MCF 10A (cell line): ENCODE measurements around the gene THBD. TPM values are rescaled to one million over a fixed set of nuclear protein-coding genes. Genes with fewer than 3 reads are reported as not detected.

Source experiments
- BruUV-seq: library from RNA; stranded (reverse); fragments of 400-500 nt; replicated peaks from 2 replicates; lab custom pipeline; 2021; lab: Mats Ljungman, UMichigan
- CTCF ChIA-PET: fragments of 300-600 bp; sonication (Branson Sonifier 250); formaldehyde crosslinking; extraction: SDS; loops from one replicate; lab custom pipeline; 2021; ENCODE audit warnings: antibody characterized with exemption, inconsistent platforms; lab: Yijun Ruan, JAX
- POLR2A ChIA-PET: fragments of 300-600, 350-650 bp; sonication (Branson Sonifier 250); formaldehyde crosslinking; extraction: SDS; loops from one replicate; lab custom pipeline; 2020; ENCODE audit warnings: antibody characterized with exemption, inconsistent platforms; lab: Yijun Ruan, JAX
- DNase-seq: peaks from one replicate; pipeline ENCODE4 v3.0.0-alpha.2; 2018; ENCODE audit not compliant: unreplicated experiment
- H3K27ac Mint-ChIP-seq: one replicate; pipeline ENCODE4 v1.8.0; 2022; ENCODE audit warnings: mild to moderate bottlenecking, low read depth, mixed read lengths; ENCODE audit not compliant: unreplicated experiment
- H3K27me3 Mint-ChIP-seq: one replicate; pipeline ENCODE4 v1.8.0; 2022; ENCODE audit warnings: mixed read lengths; ENCODE audit not compliant: insufficient read depth, unreplicated experiment
- H3K36me3 Mint-ChIP-seq: one replicate; pipeline ENCODE4 v1.8.0; 2022; ENCODE audit warnings: mild to moderate bottlenecking, moderate library complexity, mixed read lengths; ENCODE audit not compliant: insufficient read depth, unreplicated experiment
- H3K4me1 Mint-ChIP-seq: one replicate; pipeline ENCODE4 v1.8.0; 2022; ENCODE audit warnings: mixed read lengths; ENCODE audit not compliant: insufficient read depth, unreplicated experiment
- H3K4me3 Mint-ChIP-seq: one replicate; pipeline ENCODE4 v1.8.0; 2022; ENCODE audit warnings: mild to moderate bottlenecking, moderate library complexity, mixed read lengths; ENCODE audit not compliant: unreplicated experiment
- H3K9me3 Mint-ChIP-seq: one replicate; pipeline ENCODE4 v1.8.0; 2022; ENCODE audit warnings: mixed read lengths; ENCODE audit not compliant: unreplicated experiment
- CTCF ChIP-seq: fragments of 200-600 bp; IDR thresholded peaks from one replicate; pipeline ENCODE4 v1.8.0; 2022; ENCODE audit warnings: antibody characterized with exemption, mild to moderate bottlenecking; ENCODE audit not compliant: unreplicated experiment
- intact Hi-C: fragments of 100-400 bp; cut with micrococcal nuclease; formaldehyde crosslinking; loops from 2 replicates; pipeline ENCODE4 v1.14.1; 2022
- total RNA-seq: library from RNA; stranded (reverse); gene quantifications from 2 replicates; pipeline ENCODE4 v1.2.3, GENCODE V29; 2022

The THBD gene
- total RNA-seq, 1 experiment from 2014 or later = 15.4 TPM

GRCh38 chr20:23020230-23021018 lies 29.0 kb downstream of the THBD start:
- DNase-seq = no peak
- CTCF ChIA-PET = interaction anchor here (0.7 to 1.2 kb wide), 5 partner anchors 178 to 328 kb away, joined by 3 to 5 read pairs (median 3); no protein-coding TSS in a partner anchor
- no peak overlapping the region for H3K4me3 Mint-ChIP-seq
- intact Hi-C loops = no loop called here
- POLR2A ChIA-PET = no interaction called here
- no peaks in the 10 kb centered on the region for H3K36me3 Mint-ChIP-seq
- no peaks in the 10 kb centered on the region for H3K27me3 Mint-ChIP-seq
- peaks cover 15% of the 10 kb centered on the region for H3K4me1 Mint-ChIP-seq
- H3K27ac Mint-ChIP-seq = no peak overlapping the region
- no peak for TF ChIP-seq CTCF
- BruUV-seq = no TSS peak
- no peaks in the 10 kb centered on the region for H3K9me3 Mint-ChIP-seq

GRCh38 chr20:23019403-23019802 lies 30.1 kb downstream of the THBD start:
- ChIA-PET POLR2A (no interaction called here), CTCF (interaction anchor here (0.5 to 1.9 kb wide), 5 partner anchors 142 to 336 kb away, joined by 3 to 6 read pairs (median 3); no protein-coding TSS in a partner anchor)
- H3K4me1 Mint-ChIP-seq = peaks cover 15% of the 10 kb centered on the region
- H3K36me3 Mint-ChIP-seq = no peaks in the 10 kb centered on the region
- no peaks in the 10 kb centered on the region for H3K9me3 Mint-ChIP-seq
- H3K27ac Mint-ChIP-seq = no peak overlapping the region
- H3K4me3 Mint-ChIP-seq = no peak overlapping the region
- TF ChIP-seq CTCF = no peak
- no peaks in the 10 kb centered on the region for H3K27me3 Mint-ChIP-seq
- no peak for DNase-seq
- intact Hi-C loops = no loop called here
- BruUV-seq = no TSS peak

GRCh38 chr20:23018941-23019340 lies 30.5 kb downstream of the THBD start:
- POLR2A ChIA-PET = interaction anchor here (0.7 kb wide), 1 partner anchor 9 kb away, joined by 3 read pairs; no protein-coding TSS in a partner anchor
- Mint-ChIP-seq H3K27me3 (no peaks in the 10 kb centered on the region), H3K4me1 (peaks cover 15% of the 10 kb centered on the region), H3K27ac (no peak overlapping the region), H3K4me3 (no peak overlapping the region), H3K9me3 (no peaks in the 10 kb centered on the region), H3K36me3 (no peaks in the 10 kb centered on the region)
- intact Hi-C loops = no loop called here
- TF ChIP-seq CTCF = no peak
- BruUV-seq = no TSS peak
- no peak for DNase-seq
- CTCF ChIA-PET = interaction anchor here (0.5 to 1.9 kb wide), 5 partner anchors 142 to 335 kb away, joined by 3 to 6 read pairs (median 3); no protein-coding TSS in a partner anchor

- Mint-ChIP-seq H3K9me3 (no peaks in the 10 kb centered on the region), H3K27ac (no peak overlapping the region), H3K27me3 (no peaks in the 10 kb centered on the region), H3K4me1 (peaks cover 17% of the 10 kb centered on the region), H3K4me3 (no peak overlapping the region), H3K36me3 (no peaks in the 10 kb centered on the region)
- no peak for TF ChIP-seq CTCF
- POLR2A ChIA-PET = interaction anchor here (0.5 to 0.7 kb wide), 2 partner anchors 8 to 219 kb away, joined by 3 read pairs; no protein-coding TSS in a partner anchor
- CTCF ChIA-PET = interaction anchor here (0.5 to 1.9 kb wide), 3 partner anchors 32 to 327 kb away, joined by 3 to 6 read pairs (median 3); no protein-coding TSS in a partner anchor
- no peak for DNase-seq
- BruUV-seq = no TSS peak
- intact Hi-C loops = no loop called here
Measured at GRCh38 chr20:23018432-23018831, 31.0 kb downstream of the THBD start.
